Activated CD4-positive, alpha-beta T cell treated with anti-CD3 and anti-CD28 coated beads, Interleukin-2, amount 50 U/mL, for 24 hours (primary cell): ENCODE measurements around the gene TMEM79.
"Not testable (repeated sequence)": the region's sequence is repeated elsewhere in the genome, so short reads cannot be mapped to it uniquely, and the experiment has no call there.

ENCODE experiments used
- DNase-seq, 2 donors: peaks; one replicate each; pipeline ENCODE4 v3.0.0-alpha.2; 2020; ENCODE audit warnings: low read depth in 1 of 2, low spot score in 1 of 2

TMEM79 gene

GRCh38 chr1:156298852-156299357, 14.8 kb downstream of the TMEM79 start, which contains the start of gene VHLL:
Gene VHLL (minus strand): TSS chr1:156299307. CDS start chr1:156299189, 118 bp downstream.
- DNase-seq = no peak

DNA sequence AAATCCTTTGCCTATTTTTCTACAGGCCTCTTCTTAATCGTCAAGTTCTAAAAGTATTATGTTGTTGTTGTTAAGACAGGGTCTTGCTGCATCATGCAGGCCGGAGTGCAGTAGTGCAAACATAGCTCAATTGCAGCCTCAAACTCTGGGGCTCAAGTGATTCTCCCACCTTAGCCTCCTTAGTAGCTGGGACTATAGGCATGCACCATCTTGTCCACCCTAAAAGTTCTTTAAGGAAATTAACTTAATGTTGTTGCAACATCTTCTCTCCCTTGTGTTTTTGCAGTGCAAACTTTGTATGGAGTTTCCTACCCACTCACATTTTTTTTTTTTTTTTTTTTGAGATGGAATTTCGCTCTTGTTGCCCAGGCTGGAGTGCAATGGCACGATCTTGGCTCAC, 19.1 kb downstream of the TMEM79 start:
- DNase-seq = no peak

DNA sequence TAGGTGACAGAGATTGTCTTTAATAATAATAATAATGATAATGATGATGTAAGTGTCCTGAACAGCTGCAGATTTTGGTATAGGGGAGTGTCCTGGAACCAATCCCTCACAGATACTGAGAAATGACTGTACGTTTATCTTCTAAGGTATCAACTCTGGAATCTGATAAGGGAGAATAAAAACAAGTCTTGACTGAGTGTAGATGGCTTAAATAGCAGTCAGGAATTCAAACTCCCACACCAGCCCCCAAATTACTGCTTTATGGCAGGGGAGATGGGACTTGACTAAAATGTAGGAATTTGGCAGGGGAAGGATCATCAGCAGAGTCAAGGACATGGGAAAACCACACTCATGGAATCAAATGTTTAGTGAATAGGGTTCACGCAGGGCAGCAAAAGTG, 21.1 kb downstream of the TMEM79 start:
- DNase-seq = no peak

- DNase-seq = no peak
Measured at GRCh38 chr1:156308078-156308477, 24.0 kb downstream of the TMEM79 start.

DNA sequence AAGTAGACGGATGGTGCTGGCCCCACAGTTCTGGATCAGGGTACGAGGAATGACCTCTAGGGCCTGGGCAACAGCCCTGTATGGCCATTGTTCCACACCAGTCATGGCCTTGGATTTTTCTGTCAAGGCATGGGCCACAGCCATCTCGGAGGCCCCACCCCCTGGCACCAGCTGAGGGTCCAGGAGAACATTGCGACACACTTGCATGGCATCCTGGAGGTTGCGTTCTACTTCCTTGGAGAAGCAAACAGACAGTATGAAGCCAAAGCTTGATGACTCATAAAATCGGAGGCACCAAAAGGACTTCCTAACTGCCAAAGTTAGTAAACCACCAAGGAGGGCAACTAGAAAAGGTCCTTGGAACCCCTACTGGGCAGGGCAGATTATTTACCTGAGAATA, 26.8 kb downstream of the TMEM79 start:
- no peak for DNase-seq

- DNase-seq = no peak
Measured at GRCh38 chr1:156316909-156317308, 32.8 kb downstream of the TMEM79 start.

GRCh38 chr1:156319664-156320063, 35.5 kb downstream of the TMEM79 start:
- no peak for DNase-seq

- DNase-seq = no peak
Measured at GRCh38 chr1:156320560-156320959, 36.4 kb downstream of the TMEM79 start.

DNA sequence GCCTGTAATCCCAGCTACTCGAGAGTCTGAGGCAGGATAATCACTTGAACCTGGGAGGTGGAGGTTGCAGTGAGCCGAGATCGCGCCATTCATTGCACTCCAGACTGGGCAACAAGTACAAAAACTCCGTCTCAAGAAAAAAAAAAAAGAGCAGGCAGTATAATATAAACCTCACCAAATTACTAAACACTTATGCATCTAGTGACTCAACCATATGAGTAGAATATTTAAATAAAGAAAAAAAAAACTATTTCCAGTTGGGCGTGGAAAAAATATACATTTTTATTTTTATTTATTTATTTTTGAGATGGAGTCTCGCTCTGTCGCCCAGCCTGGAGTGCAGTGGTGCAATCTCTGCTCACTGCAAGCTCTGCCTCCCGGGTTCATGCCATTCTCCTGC, 39.1 kb downstream of the TMEM79 start:
- not testable (repeated sequence) for DNase-seq

- DNase-seq = no peak
Measured at GRCh38 chr1:156336242-156336641, 52.1 kb downstream of the TMEM79 start.

DNA sequence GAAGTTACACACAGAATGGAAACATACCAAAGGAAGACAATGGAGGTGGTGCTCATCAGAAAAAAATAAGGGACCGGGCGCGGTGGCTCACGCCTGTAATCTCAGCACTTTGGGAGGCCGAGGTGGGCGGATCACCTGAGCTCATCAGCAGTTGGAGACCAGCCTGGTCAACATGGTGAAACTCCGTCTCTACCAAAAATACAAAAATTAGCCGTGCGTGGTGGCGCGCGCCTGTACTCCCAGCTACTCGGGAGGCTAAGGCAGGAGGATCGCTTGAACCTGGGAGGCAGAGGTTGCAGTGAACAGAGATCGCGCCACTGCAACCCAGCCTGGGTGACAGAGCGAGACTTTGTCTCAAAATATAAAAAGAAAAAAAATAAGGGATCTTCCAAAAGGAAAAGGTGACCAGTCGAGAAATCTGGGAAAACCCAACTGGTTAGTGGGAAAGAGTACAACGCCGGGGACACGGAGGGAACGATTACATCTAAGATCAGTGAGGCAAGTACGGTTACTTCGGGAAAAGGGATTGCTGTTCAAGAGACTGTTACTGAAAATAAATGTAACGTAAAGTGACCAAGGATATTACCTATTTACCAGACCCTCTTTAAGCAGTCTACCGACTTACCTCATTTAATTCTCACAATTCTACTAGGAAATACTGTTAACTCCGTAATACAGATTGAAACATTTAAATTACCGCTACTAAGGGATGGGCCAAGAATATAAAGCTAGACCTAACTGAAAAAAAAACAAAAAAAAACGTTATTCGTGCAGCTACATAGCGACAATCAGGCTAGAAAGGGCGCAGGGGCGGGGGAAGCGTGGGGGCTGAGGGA, 53.1 kb downstream of the TMEM79 start:
- DNase-seq = no peak

- no peak for DNase-seq
Measured at GRCh38 chr1:156337888-156338179, 53.7 kb downstream of the TMEM79 start.

- DNase-seq = peak; percentile 99
Measured at GRCh38 chr1:156338180-156338976, 54.3 kb downstream of the TMEM79 start, which contains the start of the genes CCT3 and TSACC. Gene CCT3 (minus strand): TSS chr1:156338292. CDS start chr1:156338184, 108 bp downstream. Gene TSACC (plus strand): TSS chr1:156338526. CDS start chr1:156339758, 1,232 bp downstream.
